GM12864 (cell line): ENCODE results near the gene BDH1.

Experiments used
- DNase-seq: peaks from one replicate; pipeline ENCODE4 v3.0.0-alpha.2; 2011; ENCODE audit warnings: low read depth
- H3K4me3 ChIP-seq: 2 replicates; pipeline ENCODE4 v1.5.1; 2011; ENCODE audit warnings: mild to moderate bottlenecking, low read depth, low read length, control low read depth
- CTCF ChIP-seq: IDR thresholded peaks from 2 replicates; pipeline ENCODE4 v1.5.1; 2011; ENCODE audit warnings: low read depth, mild to moderate bottlenecking, moderate library complexity, low read length, control low read depth, inconsistent platforms; ENCODE audit errors: missing control alignments

The BDH1 gene

GRCh38 chr3:197546307-197547085 is 9.3 kb downstream of the BDH1 start:
- no peak for DNase-seq
- H3K4me3 ChIP-seq = no peak overlapping the region

DNA sequence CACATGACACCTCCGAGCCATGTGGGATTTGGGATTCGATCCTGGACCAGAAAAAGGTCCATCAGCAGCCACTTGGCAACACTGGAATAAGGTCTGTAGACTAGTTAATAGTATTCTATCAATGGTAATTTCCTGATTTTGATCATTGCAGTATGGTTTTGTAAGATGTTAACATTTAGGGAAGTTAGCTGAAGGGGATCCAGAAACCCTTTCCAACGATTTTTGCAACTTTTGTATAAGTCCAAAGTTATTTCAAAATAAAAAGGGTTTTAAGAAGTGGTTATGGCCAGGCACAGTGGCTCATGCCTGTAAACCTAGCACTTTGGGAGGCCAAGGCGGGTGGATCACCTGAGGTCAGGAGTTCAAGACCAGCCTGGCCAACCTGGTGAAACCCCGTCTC is 10.2 kb downstream of the BDH1 start:
- no peak for TF ChIP-seq CTCF
- no peak overlapping the region for H3K4me3 ChIP-seq
- no peak for DNase-seq

More at GRCh38 chr3:197546307-197547085, 9.3 kb downstream of the BDH1 start:
- TF ChIP-seq CTCF = no peak

DNA sequence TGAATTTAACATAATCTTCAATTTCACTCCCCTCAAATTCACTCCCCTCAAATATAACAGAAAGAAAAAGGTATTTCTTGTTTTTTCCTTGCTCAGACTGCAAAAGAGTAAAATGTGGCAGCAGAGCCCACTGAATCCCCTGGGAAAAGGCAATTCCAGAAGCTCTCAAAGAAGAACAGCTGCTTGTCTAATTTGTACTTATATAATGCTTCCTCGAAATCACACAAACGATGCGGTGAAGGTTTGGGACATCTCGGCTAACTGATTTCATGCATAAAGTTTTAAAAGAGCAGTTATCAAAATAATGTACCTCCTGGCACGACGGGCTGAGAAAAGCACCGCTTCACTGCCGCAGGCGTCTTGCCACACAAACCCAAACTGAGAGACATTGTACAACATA is 10.7 kb downstream of the BDH1 start:
- DNase-seq = no peak
- H3K4me3 ChIP-seq = no peak overlapping the region
- TF ChIP-seq CTCF = no peak

- no peak overlapping the region for H3K4me3 ChIP-seq
- DNase-seq = no peak
- no peak for TF ChIP-seq CTCF
These were observed 12.9 kb downstream of the BDH1 start for GRCh38 chr3:197542741-197543454.

DNA sequence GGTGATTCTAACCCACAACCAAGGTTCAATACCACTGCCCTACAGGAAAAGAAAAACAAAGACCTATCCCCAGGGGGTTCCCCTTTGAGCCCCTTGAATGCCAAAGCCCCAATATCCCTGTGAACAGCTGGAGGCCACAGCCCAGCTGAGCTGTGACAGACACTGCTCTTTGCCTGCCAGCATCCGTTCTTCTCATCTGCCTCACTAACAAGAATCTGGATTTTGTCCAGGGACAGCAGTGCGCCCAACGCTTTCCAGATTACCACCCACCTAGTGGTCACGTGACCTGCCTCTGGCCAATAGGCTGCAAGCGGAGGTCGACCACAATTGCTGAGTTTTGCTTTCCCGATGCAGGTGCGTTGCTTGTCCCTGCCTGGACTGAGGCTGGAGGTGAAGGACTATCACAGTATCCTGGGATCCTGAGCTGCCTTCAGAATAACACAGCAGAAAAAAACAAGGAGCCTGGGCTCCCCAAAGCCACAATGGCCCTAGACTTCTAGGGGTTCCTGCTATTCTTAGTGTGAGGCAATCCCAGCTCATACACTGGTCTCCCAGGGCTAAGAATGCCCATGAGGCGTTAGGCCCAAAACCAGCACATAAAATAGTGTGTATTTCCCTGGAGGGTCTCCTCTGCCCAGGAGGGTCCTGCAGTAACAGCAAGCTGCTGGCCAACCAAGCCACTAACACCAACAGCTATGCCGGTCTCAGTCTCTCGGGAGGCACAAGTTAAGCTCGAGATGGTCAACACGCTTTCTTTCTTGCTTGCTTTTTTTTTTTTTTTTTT is 13.8 kb downstream of the BDH1 start:
- no peak for TF ChIP-seq CTCF
- no peak for DNase-seq
- H3K4me3 ChIP-seq = no peak overlapping the region

DNA sequence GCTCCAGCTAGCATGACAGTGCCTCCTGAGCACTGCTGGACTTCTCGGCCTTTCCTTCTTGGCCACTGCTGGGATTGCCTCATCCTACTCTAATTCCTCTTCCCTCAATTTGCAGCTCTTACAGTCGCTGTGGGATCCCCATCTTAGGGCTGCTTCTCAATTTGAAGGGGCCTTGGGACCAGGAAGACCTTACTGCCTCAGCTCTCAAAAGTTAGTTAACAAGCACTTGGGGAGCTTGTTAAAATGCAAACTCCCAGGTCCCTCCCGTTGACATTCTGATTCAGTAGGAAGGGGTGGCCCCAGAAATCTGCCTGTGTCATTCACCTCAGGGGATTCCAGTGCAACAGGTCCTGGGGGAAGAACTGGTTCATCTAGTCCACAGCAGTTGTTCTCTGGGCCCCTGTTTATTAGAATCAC is 14.8 kb downstream of the BDH1 start:
- TF ChIP-seq CTCF = no peak
- H3K4me3 ChIP-seq = no peak overlapping the region
- DNase-seq = no peak
